H1 (cell line): ENCODE data around the gene SH2B2. TPM values are rescaled to one million over a fixed set of nuclear protein-coding genes. Genes with fewer than 3 reads are reported as not detected.
"Not testable (repeated sequence)": the region's sequence is repeated elsewhere in the genome, so short reads cannot be mapped to it uniquely, and the experiment has no call there.

Experiments
- CTCF ChIA-PET: fragments of 300-600 bp; sonication (Branson Sonifier 250); formaldehyde crosslinking; loops from one replicate; lab custom pipeline; 2021; ENCODE audit not compliant: partially characterized antibody; lab: Charles Lee
- POLR2A ChIA-PET: fragments of 300-600 bp; sonication (Branson Sonifier 250); formaldehyde crosslinking; loops from one replicate; lab custom pipeline; 2021; ENCODE audit warnings: inconsistent platforms; ENCODE audit not compliant: partially characterized antibody; lab: Charles Lee
- DNase-seq, 2 experiments: peaks; one replicate each; pipeline versions ENCODE4 v3.0.0 to v3.0.0-alpha.2; 2010 to 2022; ENCODE audit warnings: low spot score in 2 of 2, low read depth in 1 of 2, mixed read lengths in 1 of 2
- FAIRE-seq: peaks from 2 replicates; lab custom pipeline; 2011; peaks lifted over from hg19 to GRCh38; lab: Jason Lieb, UNC
- H2AFZ ChIP-seq: 2 replicates; pipeline ENCODE4 v1.8.1; 2012; ENCODE audit warnings: low read length, inconsistent platforms
- H2AK5ac ChIP-seq: 2 replicates; pipeline ENCODE4 v1.6.1; 2013; ENCODE audit warnings: low read depth, low read length
- H2BK120ac ChIP-seq: replicated peaks from 2 replicates; pipeline ENCODE3; 2013; ENCODE audit warnings: low read depth, low read length, inconsistent platforms
- H2BK12ac ChIP-seq: 2 replicates; pipeline ENCODE4 v1.6.1; 2013; ENCODE audit warnings: low read depth, low read length
- H2BK15ac ChIP-seq: 2 replicates; pipeline ENCODE4 v1.6.1; 2013; ENCODE audit warnings: low read length
- H2BK20ac ChIP-seq: 2 replicates; pipeline ENCODE4 v1.6.1; 2013; ENCODE audit warnings: low read length
- H2BK5ac ChIP-seq: 2 replicates; pipeline ENCODE4 v1.6.1; 2013; ENCODE audit warnings: low read depth, low read length
- H3K14ac ChIP-seq: 2 replicates; pipeline ENCODE4 v1.6.1; 2013; ENCODE audit warnings: inconsistent platforms; ENCODE audit not compliant: insufficient read length
- H3K18ac ChIP-seq: 2 replicates; pipeline ENCODE4 v1.6.1; 2013; ENCODE audit warnings: low read length; ENCODE audit errors: extremely low read depth
- H3K23ac ChIP-seq: 2 replicates; pipeline ENCODE4 v1.6.1; 2013; ENCODE audit warnings: inconsistent platforms; ENCODE audit not compliant: insufficient read length
- H3K23me2 ChIP-seq: 2 replicates; pipeline ENCODE4 v1.6.1; 2013; ENCODE audit warnings: low read depth, low read length
- H3K27ac ChIP-seq: 2 replicates; pipeline ENCODE4 v1.6.1; 2011; ENCODE audit warnings: low read depth, low read length, inconsistent platforms
- H3K27me3 ChIP-seq, 4 experiments: replicated peaks in 1 of 4; 1 replicate in 1 of 4; 2 replicates in 3 of 4; pipeline versions ENCODE4 v1.6.1 to v1.8.1; 2011 to 2013; ENCODE audit warnings: low read length in 3 of 4, mild to moderate bottlenecking in 3 of 4, inconsistent platforms in 2 of 4, mixed read lengths in 2 of 4, moderate library complexity in 1 of 4; ENCODE audit not compliant: control insufficient read depth in 3 of 4, insufficient read depth in 3 of 4; ENCODE audit errors: extremely low read depth in 1 of 4
- H3K36me3 ChIP-seq, 4 experiments: 2 replicates each; pipeline versions ENCODE4 v1.6.1 to v1.8.1; 2011 to 2013; ENCODE audit warnings: mild to moderate bottlenecking in 4 of 4, low read length in 3 of 4, moderate library complexity in 2 of 4, control low read depth in 1 of 4, inconsistent platforms in 1 of 4; ENCODE audit not compliant: insufficient read depth in 4 of 4, control insufficient read depth in 2 of 4
- H3K4ac ChIP-seq: replicated peaks from 2 replicates; pipeline ENCODE3; 2013; ENCODE audit warnings: low read length, low read depth, mixed read lengths, inconsistent platforms; ENCODE audit not compliant: insufficient read length
- H3K4me1 ChIP-seq, 4 experiments: replicated peaks in 1 of 4; 1 replicate in 1 of 4; 2 replicates in 3 of 4; pipeline versions ENCODE4 v1.6.1 to v1.8.1; 2011 to 2013; ENCODE audit warnings: low read length in 3 of 4, inconsistent platforms in 2 of 4, mixed read lengths in 1 of 4; ENCODE audit not compliant: insufficient read depth in 4 of 4, control insufficient read depth in 3 of 4
- H3K4me2 ChIP-seq, 2 experiments: 2 replicates each; pipeline versions ENCODE4 v1.6.1 to v1.8.1; 2011 to 2013; ENCODE audit warnings: low read depth in 2 of 2, low read length in 2 of 2, control low read depth in 1 of 2, inconsistent platforms in 1 of 2, mild to moderate bottlenecking in 1 of 2; ENCODE audit not compliant: insufficient read depth in 1 of 2
- H3K4me3 ChIP-seq, 4 experiments: fragments of 200-600, 300-600 bp in 1 of 4; sonication (generic), shearing (Covaris generic), sonication (Bioruptor Twin) in 1 of 4; 2 replicates each; pipeline versions ENCODE4 v1.5.1 to v1.8.1; 2011 to 2016; ENCODE audit warnings: low read length in 4 of 4, low read depth in 3 of 4, control low read depth in 2 of 4, inconsistent platforms in 2 of 4, mild to moderate bottlenecking in 2 of 4, mixed read lengths in 1 of 4, moderate library complexity in 1 of 4; ENCODE audit not compliant: insufficient read depth in 2 of 4; ENCODE audit errors: extremely low read depth in 1 of 4
- H3K56ac ChIP-seq: replicated peaks from 2 replicates; pipeline ENCODE3; 2013; ENCODE audit warnings: low read depth, mild to moderate bottlenecking, mixed read lengths, low read length, inconsistent platforms; ENCODE audit not compliant: insufficient read length
- H3K79me1 ChIP-seq: 2 replicates; pipeline ENCODE4 v1.6.1; 2013; ENCODE audit warnings: low read depth, low read length, control low read depth
- H3K79me2 ChIP-seq, 2 experiments: 2 replicates each; pipeline versions ENCODE4 v1.6.1 to v1.8.1; 2012 to 2013; ENCODE audit warnings: low read length in 2 of 2, mild to moderate bottlenecking in 2 of 2, inconsistent platforms in 1 of 2; ENCODE audit not compliant: insufficient read depth in 2 of 2, control insufficient read depth in 1 of 2
- H3K9ac ChIP-seq, 4 experiments: replicated peaks in 1 of 4; 1 replicate in 1 of 4; 2 replicates in 3 of 4; pipeline versions ENCODE4 v1.6.1 to v1.8.1; 2011 to 2013; ENCODE audit warnings: low read depth in 3 of 4, low read length in 3 of 4, control low read depth in 2 of 4, mild to moderate bottlenecking in 2 of 4, moderate library complexity in 2 of 4, inconsistent platforms in 1 of 4; ENCODE audit errors: extremely low read depth in 1 of 4
- H3K9me3 ChIP-seq, 2 experiments: 2 replicates each; pipeline versions ENCODE4 v1.6.1 to v1.8.1; 2012 to 2013; ENCODE audit warnings: mild to moderate bottlenecking in 2 of 2, moderate library complexity in 2 of 2, control low read depth in 1 of 2, inconsistent platforms in 1 of 2, low read depth in 1 of 2, low read length in 1 of 2, mixed read lengths in 1 of 2; ENCODE audit not compliant: insufficient read depth in 2 of 2
- H4K20me1 ChIP-seq, 2 experiments: replicated peaks in 1 of 2; 2 replicates each; pipeline versions ENCODE3 to v1.8.1; 2011 to 2013; ENCODE audit warnings: inconsistent platforms in 2 of 2, low read length in 2 of 2, mild to moderate bottlenecking in 1 of 2; ENCODE audit not compliant: insufficient read depth in 2 of 2, control insufficient read depth in 1 of 2
- H4K5ac ChIP-seq: 2 replicates; pipeline ENCODE4 v1.6.1; 2013; ENCODE audit warnings: low read length, low read depth, mixed read lengths, inconsistent platforms; ENCODE audit not compliant: insufficient read length
- H4K8ac ChIP-seq: 2 replicates; pipeline ENCODE4 v1.8.0; 2013; ENCODE audit warnings: mild to moderate bottlenecking, moderate library complexity, low read length, inconsistent platforms; ENCODE audit not compliant: insufficient read depth; ENCODE audit errors: extremely low read depth
- H4K91ac ChIP-seq: replicated peaks from 2 replicates; pipeline ENCODE3; 2013; ENCODE audit warnings: low read length, mixed read lengths, inconsistent platforms; ENCODE audit not compliant: insufficient read length
- SP1 ChIP-seq: IDR thresholded peaks from 2 replicates; pipeline ENCODE4 v1.6.1; 2011; ENCODE audit warnings: low read depth, low read length
- WGBS, 2 experiments: shearing (Covaris generic) in 1 of 2; methylation state at CpG; one replicate each; pipeline versions ENCODE4 v1.1.6 to v1.1.7; 2013 to 2015; ENCODE audit warnings: low lambda C conversion rate in 2 of 2, mixed read lengths in 2 of 2, inconsistent platforms in 1 of 2, low coverage in 1 of 2, missing lambda C conversion rate in 1 of 2; ENCODE audit not compliant: insufficient replicate concordance in 2 of 2, insufficient coverage in 1 of 2, insufficient read length in 1 of 2; ENCODE audit errors: extremely low coverage in 1 of 2, missing lambda C conversion rate in 1 of 2; 5-methylcytosine and 5-hydroxymethylcytosine counted together
- polyA plus RNA-seq, 7 experiments: library from polyadenylated mRNA; depleted of rRNA in 3 of 7; stranded (reverse) in 5 of 7; unstranded in 2 of 7; fragments of >200 nt in 5 of 7; fragments of 200-250 nt in 2 of 7; gene quantifications; 1 replicate in 5 of 7; 2 replicates in 1 of 7; 4 replicates in 1 of 7; pipeline versions ENCODE4 v1.2.1 to v1.2.3, GENCODE V29; 2011 to 2013; ENCODE audit warnings: missing spikeins in 2 of 7, mixed read lengths in 2 of 7
- total RNA-seq: library from RNA; stranded (reverse); fragmentation: NEBNext Ultra II Directional; extraction: Animal tissue kit (Norgen Biotek cat#: 25700); gene quantifications from 2 replicates; pipeline ENCODE4 v1.2.1, GENCODE V29; 2021

The SH2B2 gene
- total and polyA plus RNA-seq, 2 of the 8 experiments (the other 6 are each of a cell fraction or from before 2014, with no cell fraction given) = 11.5 to 18.7 TPM

DNA sequence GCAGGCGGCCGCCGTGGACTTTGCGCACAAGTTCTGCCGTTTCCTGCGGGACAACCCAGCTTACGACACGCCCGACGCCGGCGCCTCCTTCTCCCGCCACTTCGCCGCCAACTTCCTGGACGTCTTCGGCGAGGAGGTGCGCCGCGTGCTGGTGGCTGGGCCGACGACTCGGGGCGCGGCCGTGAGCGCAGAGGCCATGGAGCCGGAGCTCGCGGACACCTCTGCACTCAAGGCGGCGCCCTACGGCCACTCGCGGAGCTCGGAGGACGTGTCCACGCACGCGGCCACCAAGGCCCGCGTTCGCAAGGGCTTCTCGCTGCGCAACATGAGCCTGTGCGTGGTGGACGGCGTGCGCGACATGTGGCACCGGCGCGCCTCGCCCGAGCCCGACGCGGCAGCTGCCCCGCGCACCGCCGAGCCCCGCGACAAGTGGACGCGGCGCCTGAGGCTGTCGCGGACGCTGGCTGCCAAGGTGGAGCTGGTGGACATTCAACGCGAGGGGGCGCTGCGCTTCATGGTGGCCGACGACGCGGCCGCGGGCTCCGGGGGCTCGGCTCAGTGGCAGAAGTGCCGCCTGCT is 14.1 kb downstream of the SH2B2 start (continued):
- TF ChIP-seq SP1 = no peak
- TF ChIP-seq, all 59 proteins: peak for 16

DNA sequence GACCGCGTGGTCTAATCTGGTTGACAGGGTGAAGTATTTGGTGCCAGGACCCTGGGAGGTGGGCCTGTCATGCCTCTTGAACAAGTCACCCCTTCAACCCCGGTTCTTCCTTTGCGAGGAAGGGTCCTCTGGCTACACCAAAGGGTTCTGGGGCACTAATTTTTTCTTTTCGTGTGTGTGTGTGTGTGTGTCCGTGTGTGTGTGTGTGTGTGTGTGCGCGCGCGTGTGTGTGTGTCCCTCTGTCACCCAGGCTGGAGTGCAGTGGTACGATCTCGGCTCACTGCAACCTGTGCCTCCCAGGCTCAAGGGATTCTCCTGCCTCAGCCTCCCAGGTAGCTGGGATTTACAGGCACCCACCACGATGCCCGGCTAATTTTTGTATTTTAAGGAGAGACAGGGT is 14.7 kb downstream of the SH2B2 start:
- not testable (repeated sequence) for FAIRE-seq
- ChIA-PET CTCF (interaction anchor here (0.9 to 12.9 kb wide), 18 partner anchors 9 to 699 kb away, joined by 3 to 134 read pairs (median 4); partner anchors contain the start of genes ALKBH4 and LRWD1), POLR2A (interaction anchor here (1.5 kb wide), 1 partner anchor 95 kb away, joined by 3 read pairs; the partner anchor contains the start of gene PRKRIP1)

More for the DNA sequence above, 14.7 kb downstream of the SH2B2 start:
- not testable (repeated sequence) for H2BK15ac ChIP-seq, H4K20me1 ChIP-seq, H4K91ac ChIP-seq, H4K5ac ChIP-seq, H3K4me1 ChIP-seq, H3K14ac ChIP-seq, H3K56ac ChIP-seq, H3K36me3 ChIP-seq, H3K27me3 ChIP-seq, H3K23ac ChIP-seq, H3K9me3 ChIP-seq, H3K23me2 ChIP-seq, H3K79me2 ChIP-seq, H3K4me3 ChIP-seq, H2BK20ac ChIP-seq, H4K8ac ChIP-seq, DNase-seq, H2AK5ac ChIP-seq, H3K27ac ChIP-seq, H3K18ac ChIP-seq, H3K9ac ChIP-seq, H3K79me1 ChIP-seq, H2BK5ac ChIP-seq, H2AFZ ChIP-seq, H2BK120ac ChIP-seq, H3K4ac ChIP-seq
- Histone ChIP-seq H3K4me2 (peak overlapping the region; percentile 12 to 39; a peak in 3 of 4 replicates), H2BK12ac (peak overlapping the region; percentile 44; the same call in 1 of the 2 replicates)
- 94% methylated on average over 14 of the region's 14 CpGs; no CpG with 5 or more reads in 1 of the 2 experiments for WGBS, 2 experiments
